Neural cell (in vitro differentiated cells): Measurements from ENCODE around the gene LAMTOR1.

Experiments used
- EP300 ChIP-seq: fragments of 450-650 bp; conservative IDR thresholded peaks from 2 replicates; pipeline ENCODE4 v1.6.1; 2014; ENCODE audit warnings: antibody characterized with exemption, mild to moderate bottlenecking, moderate library complexity; ENCODE audit not compliant: poor library complexity, severe bottlenecking
- EZH2 ChIP-seq: fragments of 200-600, 300-800 bp; shearing (Covaris generic), sonication (generic); IDR thresholded peaks from 2 replicates; pipeline ENCODE4 v1.6.1; 2014; ENCODE audit warnings: antibody characterized with exemption, low read length, borderline replicate concordance, mild to moderate bottlenecking; ENCODE audit not compliant: insufficient read depth, poor library complexity, severe bottlenecking
- POLR2AphosphoS5 ChIP-seq: IDR thresholded peaks from 2 replicates; pipeline ENCODE4 v1.6.1; 2012
- RAD21 ChIP-seq: fragments of 450-650 bp; conservative IDR thresholded peaks from 2 replicates; pipeline ENCODE4 v1.6.1; 2014; ENCODE audit warnings: antibody characterized with exemption, mild to moderate bottlenecking, moderate library complexity
- TF ChIP-seq, protein P1 (sequence below): fragments of 450-650 bp; IDR thresholded peaks from 2 replicates; pipeline ENCODE4 v1.5.1; 2014; ENCODE audit warnings: antibody characterized with exemption, mild to moderate bottlenecking, moderate library complexity; ENCODE audit not compliant: poor library complexity, severe bottlenecking
- TF ChIP-seq, protein P2 (sequence below): IDR thresholded peaks from 2 replicates; pipeline ENCODE4 v1.6.1; 2012; ENCODE audit warnings: borderline replicate concordance

DNA sequence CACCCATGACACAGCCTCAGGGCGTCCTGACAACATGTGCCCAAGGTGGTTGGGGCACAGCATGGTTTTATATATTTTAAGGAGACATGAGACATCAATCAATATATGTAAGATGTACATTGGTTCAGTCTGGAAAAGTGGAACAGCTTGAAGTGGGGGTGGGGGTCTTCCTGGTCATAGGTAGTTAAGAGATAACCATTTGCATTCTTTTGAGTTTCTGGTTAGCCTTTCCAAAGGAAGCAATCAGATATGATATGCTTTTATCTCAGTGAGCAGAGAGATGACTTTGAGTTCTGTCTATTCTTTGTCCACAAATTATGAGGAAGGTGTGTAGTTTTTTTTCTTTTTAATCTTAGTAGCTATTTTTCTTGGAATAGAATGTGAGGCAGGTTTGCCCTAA is 19.5 kb upstream of the LAMTOR1 start:
- TF ChIP-seq, protein P1, sequence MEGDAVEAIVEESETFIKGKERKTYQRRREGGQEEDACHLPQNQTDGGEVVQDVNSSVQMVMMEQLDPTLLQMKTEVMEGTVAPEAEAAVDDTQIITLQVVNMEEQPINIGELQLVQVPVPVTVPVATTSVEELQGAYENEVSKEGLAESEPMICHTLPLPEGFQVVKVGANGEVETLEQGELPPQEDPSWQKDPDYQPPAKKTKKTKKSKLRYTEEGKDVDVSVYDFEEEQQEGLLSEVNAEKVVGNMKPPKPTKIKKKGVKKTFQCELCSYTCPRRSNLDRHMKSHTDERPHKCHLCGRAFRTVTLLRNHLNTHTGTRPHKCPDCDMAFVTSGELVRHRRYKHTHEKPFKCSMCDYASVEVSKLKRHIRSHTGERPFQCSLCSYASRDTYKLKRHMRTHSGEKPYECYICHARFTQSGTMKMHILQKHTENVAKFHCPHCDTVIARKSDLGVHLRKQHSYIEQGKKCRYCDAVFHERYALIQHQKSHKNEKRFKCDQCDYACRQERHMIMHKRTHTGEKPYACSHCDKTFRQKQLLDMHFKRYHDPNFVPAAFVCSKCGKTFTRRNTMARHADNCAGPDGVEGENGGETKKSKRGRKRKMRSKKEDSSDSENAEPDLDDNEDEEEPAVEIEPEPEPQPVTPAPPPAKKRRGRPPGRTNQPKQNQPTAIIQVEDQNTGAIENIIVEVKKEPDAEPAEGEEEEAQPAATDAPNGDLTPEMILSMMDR = no peak
- no peak for TF ChIP-seq POLR2AphosphoS5
- no peak for TF ChIP-seq RAD21
- no peak for TF ChIP-seq EZH2
- TF ChIP-seq, protein P2, sequence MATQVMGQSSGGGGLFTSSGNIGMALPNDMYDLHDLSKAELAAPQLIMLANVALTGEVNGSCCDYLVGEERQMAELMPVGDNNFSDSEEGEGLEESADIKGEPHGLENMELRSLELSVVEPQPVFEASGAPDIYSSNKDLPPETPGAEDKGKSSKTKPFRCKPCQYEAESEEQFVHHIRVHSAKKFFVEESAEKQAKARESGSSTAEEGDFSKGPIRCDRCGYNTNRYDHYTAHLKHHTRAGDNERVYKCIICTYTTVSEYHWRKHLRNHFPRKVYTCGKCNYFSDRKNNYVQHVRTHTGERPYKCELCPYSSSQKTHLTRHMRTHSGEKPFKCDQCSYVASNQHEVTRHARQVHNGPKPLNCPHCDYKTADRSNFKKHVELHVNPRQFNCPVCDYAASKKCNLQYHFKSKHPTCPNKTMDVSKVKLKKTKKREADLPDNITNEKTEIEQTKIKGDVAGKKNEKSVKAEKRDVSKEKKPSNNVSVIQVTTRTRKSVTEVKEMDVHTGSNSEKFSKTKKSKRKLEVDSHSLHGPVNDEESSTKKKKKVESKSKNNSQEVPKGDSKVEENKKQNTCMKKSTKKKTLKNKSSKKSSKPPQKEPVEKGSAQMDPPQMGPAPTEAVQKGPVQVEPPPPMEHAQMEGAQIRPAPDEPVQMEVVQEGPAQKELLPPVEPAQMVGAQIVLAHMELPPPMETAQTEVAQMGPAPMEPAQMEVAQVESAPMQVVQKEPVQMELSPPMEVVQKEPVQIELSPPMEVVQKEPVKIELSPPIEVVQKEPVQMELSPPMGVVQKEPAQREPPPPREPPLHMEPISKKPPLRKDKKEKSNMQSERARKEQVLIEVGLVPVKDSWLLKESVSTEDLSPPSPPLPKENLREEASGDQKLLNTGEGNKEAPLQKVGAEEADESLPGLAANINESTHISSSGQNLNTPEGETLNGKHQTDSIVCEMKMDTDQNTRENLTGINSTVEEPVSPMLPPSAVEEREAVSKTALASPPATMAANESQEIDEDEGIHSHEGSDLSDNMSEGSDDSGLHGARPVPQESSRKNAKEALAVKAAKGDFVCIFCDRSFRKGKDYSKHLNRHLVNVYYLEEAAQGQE = no peak
- no peak for TF ChIP-seq EP300
